Measurements from ENCODE around the gene PTPRN2. TPM values are rescaled to one million over a fixed set of nuclear protein-coding genes. Genes with fewer than 3 reads are reported as not detected.

The PTPRN2 gene
- total and polyA plus RNA-seq, 2 of the 8 experiments (the other 6 are each of a cell fraction or from before 2014, with no cell fraction given), result 2.6 to 4.5 TPM

- Histone ChIP-seq H3K4me3 (ENCODE audit: extremely low read depth in 1 of 4, insufficient read depth in 2 of 4, low read depth in 3 of 4, low read length in 4 of 4) (no peak overlapping the region), H4K8ac (ENCODE audit: extremely low read depth, insufficient read depth, low read length) (no peak overlapping the region), H3K18ac (ENCODE audit: extremely low read depth, low read length) (no peak overlapping the region), H2BK5ac (ENCODE audit: low read depth, low read length) (no peak overlapping the region), H3K9me3 (ENCODE audit: insufficient read depth in 2 of 2, low read depth in 1 of 2, low read length in 1 of 2) (no peaks in the 10 kb centered on the region), H3K4me1 (replicated peaks in 1 of 4; ENCODE audit: control insufficient read depth in 3 of 4, insufficient read depth in 4 of 4, low read length in 3 of 4) (peaks cover 0 to 6% (median 1%) of the 10 kb centered on the region in 4 experiments; a peak in 3 of 7 replicates), H3K9ac (replicated peaks in 1 of 4; ENCODE audit: extremely low read depth in 1 of 4, low read depth in 3 of 4, low read length in 3 of 4) (no peak overlapping the region), H3K4me2 (ENCODE audit: insufficient read depth in 1 of 2, low read depth in 2 of 2, low read length in 2 of 2) (no peak overlapping the region), H2BK120ac (replicated peaks; ENCODE audit: low read depth, low read length) (no peak overlapping the region), H4K91ac (replicated peaks; ENCODE audit: insufficient read length, low read length) (no peak overlapping the region), H3K27ac (ENCODE audit: low read depth, low read length) (no peak overlapping the region), H3K56ac (replicated peaks; ENCODE audit: insufficient read length, low read depth, low read length) (no peak overlapping the region), H3K14ac (ENCODE audit: insufficient read length) (no peak overlapping the region), H3K36me3 (ENCODE audit: control insufficient read depth in 2 of 4, insufficient read depth in 4 of 4, low read length in 3 of 4) (no peaks in the 10 kb centered on the region), H3K23me2 (ENCODE audit: low read depth, low read length) (no peaks in the 10 kb centered on the region), H2BK20ac (ENCODE audit: low read length) (no peak overlapping the region), H2BK12ac (ENCODE audit: low read depth, low read length) (no peak overlapping the region), H3K4ac (replicated peaks; ENCODE audit: insufficient read length, low read depth, low read length) (no peak overlapping the region), H2AK5ac (ENCODE audit: low read depth, low read length) (no peak overlapping the region), H4K20me1 (replicated peaks in 1 of 2; ENCODE audit: control insufficient read depth in 1 of 2, insufficient read depth in 2 of 2, low read length in 2 of 2) (no peaks in the 10 kb centered on the region), H3K23ac (ENCODE audit: insufficient read length) (no peak overlapping the region), H3K79me1 (ENCODE audit: low read depth, low read length) (no peaks in the 10 kb centered on the region), H3K79me2 (ENCODE audit: control insufficient read depth in 1 of 2, insufficient read depth in 2 of 2, low read length in 2 of 2) (no peaks in the 10 kb centered on the region), H3K27me3 (replicated peaks in 1 of 4; ENCODE audit: control insufficient read depth in 3 of 4, extremely low read depth in 1 of 4, insufficient read depth in 3 of 4, low read length in 3 of 4) (no peaks in the 10 kb centered on the region; a peak in 2 of 7 replicates), H2BK15ac (ENCODE audit: low read length) (no peak overlapping the region), H4K5ac (ENCODE audit: insufficient read length, low read depth, low read length) (no peak overlapping the region), H2AFZ (ENCODE audit: low read length) (no peak overlapping the region)
- 94% methylated on average over 14 of the region's 14 CpGs; no CpG with 5 or more reads in 1 of the 2 experiments for WGBS, 2 experiments (ENCODE audit: extremely low coverage in 1 of 2, insufficient coverage in 1 of 2, insufficient read length in 1 of 2, insufficient replicate concordance in 2 of 2, low coverage in 1 of 2, low lambda C conversion rate in 2 of 2, missing lambda C conversion rate in 1 of 2)
- DNase-seq (ENCODE audit: low read depth in 1 of 2, low spot score in 2 of 2) (no peak), FAIRE-seq (no peak)
- TF ChIP-seq BRCA1 (IDR thresholded peaks at IDR 0.05; ENCODE audit: low read depth, low read length) (no peak), ZNF274 (IDR thresholded peaks at IDR 0.05; ENCODE audit: borderline replicate concordance, extremely low read depth, low read length) (no peak), E2F6 (IDR thresholded peaks at IDR 0.05) (no peak), EZH2 (IDR thresholded peaks at IDR 0.05; ENCODE audit: low read depth, low read length, severe bottlenecking) (no peak), POLR2A (IDR thresholded peaks at IDR 0.05; ENCODE audit: control extremely low read depth in 1 of 2, low read depth in 2 of 2, low read length in 2 of 2) (no peak), NANOG (IDR thresholded peaks at IDR 0.05; ENCODE audit: insufficient read depth, low read depth, low read length, poor library complexity, severe bottlenecking) (no peak), HDAC2 (IDR thresholded peaks at IDR 0.05; ENCODE audit: borderline replicate concordance in 1 of 2, low read depth in 2 of 2, low read length in 2 of 2) (no peak), SIRT6 (IDR thresholded peaks at IDR 0.05; ENCODE audit: low read length) (no peak), GTF2F1 (IDR thresholded peaks at IDR 0.05; ENCODE audit: borderline replicate concordance, low read depth, low read length) (no peak), CBX8 (IDR thresholded peaks at IDR 0.05; ENCODE audit: borderline replicate concordance, low read depth, low read length) (no peak), SIN3A (conservative IDR thresholded peaks at IDR 0.05 in 1 of 2, IDR thresholded peaks at IDR 0.05 in 1 of 2; ENCODE audit: low read depth in 1 of 2, low read length in 2 of 2) (no peak), PHF8 (conservative IDR thresholded peaks at IDR 0.05; ENCODE audit: low read depth, low read length) (no peak), CHD2 (IDR thresholded peaks at IDR 0.05; ENCODE audit: low read length) (no peak)
- ChIA-PET POLR2A (ENCODE audit: partially characterized antibody) (interaction anchor here (0.8 kb wide), 1 partner anchor 42 kb away, joined by 3 read pairs; no protein-coding TSS in a partner anchor), CTCF (ENCODE audit: partially characterized antibody) (interaction anchor here (1.2 to 1.8 kb wide), 2 partner anchors 12 to 120 kb away, joined by 4 to 5 read pairs; no protein-coding TSS in a partner anchor)
Measured at GRCh38 chr7:157828881-157829280, 758.7 kb downstream of the PTPRN2 start.

Data from H1 (cell line).